ENCODE results near the gene BMPER.

BMPER gene

DNA sequence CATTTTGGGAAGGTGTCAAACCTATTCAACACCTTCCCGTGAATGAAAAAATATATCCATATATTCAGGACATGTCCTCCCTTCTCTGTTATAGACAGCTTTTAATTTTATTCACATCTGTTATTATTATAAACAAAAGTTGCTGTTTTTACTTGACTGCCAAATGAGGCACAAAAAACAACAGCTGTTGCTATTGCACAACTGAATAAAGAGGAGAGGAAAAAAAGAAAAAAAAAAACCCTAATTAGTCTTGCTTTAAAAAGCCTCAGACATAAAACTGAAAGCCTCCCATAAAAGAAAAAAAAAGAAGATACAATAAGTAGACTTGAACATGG, 153.4 kb downstream of the BMPER start:
- H3K9ac ChIP-seq (ENCODE audit: low read length), result peak overlapping the region; percentile 39
- H3K27me3 ChIP-seq (replicated peaks; ENCODE audit: control insufficient read depth, insufficient read depth, low read length), result no peaks in the 10 kb centered on the region
- peaks cover 40% of the 10 kb centered on the region for H3K4me1 ChIP-seq (ENCODE audit: control insufficient read depth, insufficient read depth, low read length)
- H3K9me3 ChIP-seq (ENCODE audit: control insufficient read depth, low read length), result no peaks in the 10 kb centered on the region
- H3K4me3 ChIP-seq (ENCODE audit: low read length), result no peak overlapping the region
- peaks cover 53% of the 10 kb centered on the region for H3K36me3 ChIP-seq (ENCODE audit: control insufficient read depth, insufficient read depth, low read length, severe bottlenecking)
- DNase-seq (ENCODE audit: low read depth), result peak; percentile 74

DNA sequence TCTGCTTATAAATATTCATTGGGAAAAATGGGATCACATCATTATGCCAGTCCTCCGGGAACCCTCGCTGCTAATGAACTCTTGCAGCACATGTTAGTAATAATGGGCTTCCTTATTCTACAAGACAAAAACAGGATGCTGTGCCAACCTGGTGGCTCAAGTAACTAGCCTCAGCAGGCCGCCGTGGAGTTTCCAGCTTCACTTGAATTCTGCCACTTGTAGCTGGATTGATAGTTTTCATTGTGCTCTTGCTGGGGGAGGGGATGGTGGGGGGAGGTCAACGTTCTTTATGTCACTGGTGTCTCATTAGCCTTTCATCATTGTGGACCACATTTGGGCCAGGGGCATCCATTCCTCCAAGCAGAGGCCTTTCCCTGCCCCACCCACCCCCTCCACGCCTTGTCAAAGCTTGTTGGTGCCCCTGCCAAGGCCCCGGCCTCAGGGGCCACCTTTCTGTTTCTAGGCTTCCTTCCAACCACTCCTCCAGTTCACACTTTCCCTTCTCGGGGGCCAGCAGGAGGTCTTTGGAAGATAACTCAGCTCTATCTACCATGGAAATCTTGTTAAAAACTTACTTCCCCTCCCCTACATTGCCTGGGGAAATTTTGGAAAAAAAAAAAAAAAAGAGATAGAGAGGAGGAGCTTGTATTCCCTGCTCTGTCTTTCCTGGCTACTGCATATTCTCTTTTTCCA, 153.9 kb downstream of the BMPER start:
- Histone ChIP-seq H3K4me3 (ENCODE audit: low read length) (no peak overlapping the region), H3K36me3 (ENCODE audit: control insufficient read depth, insufficient read depth, low read length, severe bottlenecking) (peaks cover 48% of the 10 kb centered on the region), H3K9me3 (ENCODE audit: control insufficient read depth, low read length) (no peaks in the 10 kb centered on the region), H3K27me3 (replicated peaks; ENCODE audit: control insufficient read depth, insufficient read depth, low read length) (no peaks in the 10 kb centered on the region), H3K9ac (ENCODE audit: low read length) (peak overlapping the region; percentile 39), H3K4me1 (ENCODE audit: control insufficient read depth, insufficient read depth, low read length) (peaks cover 40% of the 10 kb centered on the region)
- peak; percentile 37 for DNase-seq (ENCODE audit: low read depth)

DNA sequence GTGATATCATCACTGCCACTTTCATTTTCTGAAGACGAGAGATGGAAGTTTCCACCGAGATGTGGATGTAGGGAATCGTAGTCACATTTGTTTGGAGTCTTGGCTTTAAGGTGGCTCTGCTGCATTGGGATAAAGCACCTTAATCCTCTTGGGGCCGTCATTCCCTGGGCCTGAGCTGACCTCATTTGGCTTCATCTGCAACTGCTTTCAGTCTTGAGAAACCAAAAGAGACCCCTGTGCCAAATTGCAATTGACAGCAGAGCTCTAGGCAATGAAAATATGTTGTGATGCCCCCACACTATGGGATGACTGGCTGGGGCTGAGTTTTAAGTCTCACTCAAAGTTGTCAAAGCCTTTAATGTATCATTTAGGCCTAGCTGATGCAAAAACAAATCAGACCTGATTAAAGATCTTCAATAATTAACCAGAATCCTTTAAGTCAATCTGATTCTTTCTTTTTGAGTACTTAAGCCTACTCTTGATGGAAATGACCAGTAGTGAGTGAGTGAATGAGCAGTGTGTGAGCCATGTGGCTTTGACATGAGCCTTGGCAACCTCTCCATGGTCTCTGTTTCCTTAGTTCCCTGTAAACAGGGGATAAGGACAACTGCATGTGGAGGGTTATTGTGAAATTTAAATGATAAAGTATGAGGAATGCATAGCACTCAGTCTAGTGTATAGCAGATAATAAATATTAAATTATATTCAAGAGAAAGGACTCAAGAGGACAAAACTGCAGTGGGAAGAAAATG, 155.0 kb downstream of the BMPER start:
- no peak overlapping the region for H3K4me3 ChIP-seq (ENCODE audit: low read length)
- peaks cover 46% of the 10 kb centered on the region for H3K4me1 ChIP-seq (ENCODE audit: control insufficient read depth, insufficient read depth, low read length)
- H3K9me3 ChIP-seq (ENCODE audit: control insufficient read depth, low read length), result no peaks in the 10 kb centered on the region
- H3K27me3 ChIP-seq (replicated peaks; ENCODE audit: control insufficient read depth, insufficient read depth, low read length), result no peaks in the 10 kb centered on the region
- H3K9ac ChIP-seq (ENCODE audit: low read length), result no peak overlapping the region
- DNase-seq (ENCODE audit: low read depth), result peak; percentile 74
- peaks cover 39% of the 10 kb centered on the region for H3K36me3 ChIP-seq (ENCODE audit: control insufficient read depth, insufficient read depth, low read length, severe bottlenecking)

GRCh38 chr7:34061149-34061548, 155.8 kb downstream of the BMPER start:
- Histone ChIP-seq H3K36me3 (ENCODE audit: control insufficient read depth, insufficient read depth, low read length, severe bottlenecking) (peaks cover 31% of the 10 kb centered on the region), H3K27me3 (replicated peaks; ENCODE audit: control insufficient read depth, insufficient read depth, low read length) (no peaks in the 10 kb centered on the region), H3K4me1 (ENCODE audit: control insufficient read depth, insufficient read depth, low read length) (peaks cover 46% of the 10 kb centered on the region), H3K9ac (ENCODE audit: low read length) (peak overlapping the region; percentile 13), H3K9me3 (ENCODE audit: control insufficient read depth, low read length) (no peaks in the 10 kb centered on the region), H3K4me3 (ENCODE audit: low read length) (no peak overlapping the region)
- peak; percentile 94 for DNase-seq (ENCODE audit: low read depth)

DNA sequence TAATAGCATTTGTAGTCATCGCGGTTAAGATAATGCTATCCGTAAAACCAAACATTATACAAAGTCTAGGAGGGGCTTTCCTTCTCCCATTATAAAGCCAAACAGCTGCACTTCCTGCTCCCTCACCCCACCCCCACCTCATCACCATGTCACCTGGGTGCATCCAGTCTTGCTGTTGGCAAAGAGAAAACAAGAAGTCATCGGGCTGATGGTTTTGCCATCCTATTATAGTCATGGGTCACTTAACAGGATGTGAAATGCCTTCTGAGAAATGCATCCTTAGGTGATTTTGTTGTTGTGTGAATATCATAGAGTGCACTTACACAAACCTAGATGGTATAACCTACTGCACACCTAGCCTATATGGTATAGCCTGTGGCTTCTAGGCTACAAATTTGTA, 157.0 kb downstream of the BMPER start:
- Histone ChIP-seq H3K36me3 (ENCODE audit: control insufficient read depth, insufficient read depth, low read length, severe bottlenecking) (peaks cover 23% of the 10 kb centered on the region), H3K9me3 (ENCODE audit: control insufficient read depth, low read length) (no peaks in the 10 kb centered on the region), H3K4me3 (ENCODE audit: low read length) (no peak overlapping the region), H3K9ac (ENCODE audit: low read length) (no peak overlapping the region), H3K4me1 (ENCODE audit: control insufficient read depth, insufficient read depth, low read length) (peaks cover 46% of the 10 kb centered on the region), H3K27me3 (replicated peaks; ENCODE audit: control insufficient read depth, insufficient read depth, low read length) (no peaks in the 10 kb centered on the region)
- no peak for DNase-seq (ENCODE audit: low read depth)

GRCh38 chr7:34062826-34063225, 157.5 kb downstream of the BMPER start:
- no peak for DNase-seq (ENCODE audit: low read depth)
- no peaks in the 10 kb centered on the region for H3K9me3 ChIP-seq (ENCODE audit: control insufficient read depth, low read length)
- peaks cover 22% of the 10 kb centered on the region for H3K36me3 ChIP-seq (ENCODE audit: control insufficient read depth, insufficient read depth, low read length, severe bottlenecking)
- no peak overlapping the region for H3K4me3 ChIP-seq (ENCODE audit: low read length)
- H3K9ac ChIP-seq (ENCODE audit: low read length), result no peak overlapping the region
- no peaks in the 10 kb centered on the region for H3K27me3 ChIP-seq (replicated peaks; ENCODE audit: control insufficient read depth, insufficient read depth, low read length)
- H3K4me1 ChIP-seq (ENCODE audit: control insufficient read depth, insufficient read depth, low read length), result peaks cover 46% of the 10 kb centered on the region

- Histone ChIP-seq H3K36me3 (ENCODE audit: control insufficient read depth, insufficient read depth, low read length, severe bottlenecking) (peaks cover 15% of the 10 kb centered on the region), H3K9ac (ENCODE audit: low read length) (no peak overlapping the region), H3K4me1 (ENCODE audit: control insufficient read depth, insufficient read depth, low read length) (peaks cover 31% of the 10 kb centered on the region), H3K9me3 (ENCODE audit: control insufficient read depth, low read length) (no peaks in the 10 kb centered on the region), H3K27me3 (replicated peaks; ENCODE audit: control insufficient read depth, insufficient read depth, low read length) (no peaks in the 10 kb centered on the region), H3K4me3 (ENCODE audit: low read length) (no peak overlapping the region)
- DNase-seq (ENCODE audit: low read depth), result peak; percentile 54
Measured at GRCh38 chr7:34064519-34065158, 159.3 kb downstream of the BMPER start.

GRCh38 chr7:34066411-34066810, 161.1 kb downstream of the BMPER start:
- no peak for DNase-seq (ENCODE audit: low read depth)

GRCh38 chr7:34067005-34067778, 161.9 kb downstream of the BMPER start:
- peak; percentile 32 for DNase-seq (ENCODE audit: low read depth)
- peaks cover 15% of the 10 kb centered on the region for H3K36me3 ChIP-seq (ENCODE audit: control insufficient read depth, insufficient read depth, low read length, severe bottlenecking)
- H3K9ac ChIP-seq (ENCODE audit: low read length), result no peak overlapping the region
- H3K9me3 ChIP-seq (ENCODE audit: control insufficient read depth, low read length), result no peaks in the 10 kb centered on the region
- H3K27me3 ChIP-seq (replicated peaks; ENCODE audit: control insufficient read depth, insufficient read depth, low read length), result no peaks in the 10 kb centered on the region
- H3K4me3 ChIP-seq (ENCODE audit: low read length), result no peak overlapping the region
- H3K4me1 ChIP-seq (ENCODE audit: control insufficient read depth, insufficient read depth, low read length), result peaks cover 23% of the 10 kb centered on the region

More at GRCh38 chr7:34066411-34066810, 161.1 kb downstream of the BMPER start:
- Histone ChIP-seq H3K27me3 (replicated peaks; ENCODE audit: control insufficient read depth, insufficient read depth, low read length) (no peaks in the 10 kb centered on the region), H3K9ac (ENCODE audit: low read length) (no peak overlapping the region), H3K36me3 (ENCODE audit: control insufficient read depth, insufficient read depth, low read length, severe bottlenecking) (peaks cover 15% of the 10 kb centered on the region), H3K9me3 (ENCODE audit: control insufficient read depth, low read length) (no peaks in the 10 kb centered on the region), H3K4me1 (ENCODE audit: control insufficient read depth, insufficient read depth, low read length) (peaks cover 29% of the 10 kb centered on the region), H3K4me3 (ENCODE audit: low read length) (no peak overlapping the region)

GRCh38 chr7:34069676-34070075, 164.3 kb downstream of the BMPER start:
- H3K4me3 ChIP-seq (ENCODE audit: low read length), result no peak overlapping the region
- no peaks in the 10 kb centered on the region for H3K27me3 ChIP-seq (replicated peaks; ENCODE audit: control insufficient read depth, insufficient read depth, low read length)
- H3K4me1 ChIP-seq (ENCODE audit: control insufficient read depth, insufficient read depth, low read length), result peaks cover 31% of the 10 kb centered on the region
- no peaks in the 10 kb centered on the region for H3K9me3 ChIP-seq (ENCODE audit: control insufficient read depth, low read length)
- H3K36me3 ChIP-seq (ENCODE audit: control insufficient read depth, insufficient read depth, low read length, severe bottlenecking), result peaks cover 8% of the 10 kb centered on the region
- no peak overlapping the region for H3K9ac ChIP-seq (ENCODE audit: low read length)
- DNase-seq (ENCODE audit: low read depth), result no peak

Measured in adipocyte (in vitro differentiated cells).